GM12892 (cell line): Measurements from ENCODE around the gene SLC38A9.

ENCODE experiments used
- POLR2A ChIP-seq: IDR thresholded peaks from 2 replicates; pipeline ENCODE4 v1.6.1; 2011; ENCODE audit warnings: low read depth, low read length, control low read depth
- POLR2AphosphoS5 ChIP-seq: IDR thresholded peaks from 2 replicates; pipeline ENCODE4 v1.6.1; 2011; ENCODE audit warnings: low read depth, low read length, control low read depth
- TAF1 ChIP-seq: IDR thresholded peaks from 2 replicates; pipeline ENCODE4 v1.6.1; 2011; ENCODE audit warnings: low read depth, mild to moderate bottlenecking, control low read depth, low read length, borderline replicate concordance

DNA sequence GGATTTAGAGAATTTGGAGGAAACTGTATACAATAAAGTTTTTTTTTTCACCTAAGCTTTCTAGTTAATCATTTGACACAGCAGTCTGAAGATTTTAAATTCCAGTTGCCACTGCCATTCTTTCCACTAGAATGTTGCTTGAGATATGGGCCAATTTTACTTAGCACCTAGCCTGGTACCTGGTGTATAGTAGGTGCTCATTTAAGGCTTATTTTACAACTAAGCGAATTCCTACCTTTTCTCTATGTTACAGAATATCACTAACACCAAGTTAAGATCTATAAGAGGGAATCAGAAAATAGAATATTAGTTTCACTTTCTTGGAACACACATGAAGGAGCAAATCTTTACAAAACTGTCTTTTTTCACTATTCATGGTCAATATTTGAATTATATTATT lies 22.5 kb upstream of the SLC38A9 start:
- TF ChIP-seq POLR2A (no peak), POLR2AphosphoS5 (no peak), TAF1 (no peak)
